ENCODE results near the gene ERCC1. TPM values are rescaled to one million over a fixed set of nuclear protein-coding genes. Genes with fewer than 3 reads are reported as not detected.

Gene ERCC1
- total RNA-seq, 6 donors from 2014 or later: 53.7 to 102 (median 76.2) TPM

DNA sequence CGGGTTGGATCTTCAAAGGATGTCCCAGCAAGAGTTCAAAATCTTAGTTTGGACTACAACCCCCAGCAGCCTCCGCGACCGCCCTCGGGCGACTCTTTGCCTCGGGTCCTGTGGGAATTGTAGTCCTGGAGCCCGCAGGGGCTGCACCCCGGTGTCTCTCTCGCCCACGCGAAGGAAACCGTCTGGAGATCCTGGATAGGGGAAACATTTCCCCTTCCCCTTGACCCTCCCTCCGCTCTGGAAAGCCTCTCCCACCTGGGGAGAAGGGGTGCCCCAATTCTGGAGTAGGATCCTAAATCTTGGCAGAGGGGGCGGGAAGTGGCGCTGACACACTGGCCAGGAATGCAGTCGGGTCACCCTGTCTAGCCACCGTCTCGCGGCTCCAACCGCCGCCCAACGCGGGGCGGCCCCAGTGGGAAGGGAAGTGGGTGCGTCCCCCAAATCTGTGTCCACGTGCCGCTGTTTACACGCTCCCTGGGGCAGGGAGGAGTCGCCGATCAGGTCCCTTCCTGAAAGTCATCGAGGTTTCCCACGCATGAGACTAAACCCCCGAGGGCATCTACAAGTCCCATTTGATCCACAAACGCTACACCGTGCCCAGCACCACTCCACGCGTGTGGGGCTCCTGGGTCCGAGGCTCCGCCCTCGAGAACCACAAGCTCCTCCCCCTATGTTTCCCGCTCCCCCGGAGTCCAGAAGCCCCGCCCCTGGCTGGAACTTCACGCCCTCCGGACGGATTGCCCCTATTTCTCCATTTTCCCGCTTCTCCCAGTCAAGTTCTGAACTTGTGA lies 18.1 kb downstream of the ERCC1 start:
- DNase-seq (peak; percentile 90 to 94), ATAC-seq (ENCODE audit: low FRiP score in 2 of 2) (peak; percentile 87 to 94)
- Histone ChIP-seq H3K4me3 (peak overlapping the region; percentile 59 to 88 (median 74)), H3K27me3 (peaks cover 0 to 4% (median 0%) of the 10 kb centered on the region in 4 donors), H3K36me3 (peaks cover 0 to 4% (median 0%) of the 10 kb centered on the region in 4 donors), H3K9me3 (no peaks in the 10 kb centered on the region), H3K27ac (peak overlapping the region; percentile 77 to 92 (median 90)), H3K4me1 (peaks cover 37 to 52% (median 41%) of the 10 kb centered on the region in 4 donors)
- 1% methylated on average over 31 of the region's 48 CpGs; no CpG with 5 or more reads in 1 of the 2 donors for WGBS, 2 donors
- TF ChIP-seq POLR2AphosphoS5 (IDR thresholded peaks at IDR 0.05) (peak; percentile 36 to 80), POLR2A (IDR thresholded peaks at IDR 0.05) (peak in 1 of 4 donors; percentile 21), EP300 (IDR thresholded peaks at IDR 0.05) (peak in 1 of 4 donors; percentile 23)
- TF ChIP-seq, protein P1, sequence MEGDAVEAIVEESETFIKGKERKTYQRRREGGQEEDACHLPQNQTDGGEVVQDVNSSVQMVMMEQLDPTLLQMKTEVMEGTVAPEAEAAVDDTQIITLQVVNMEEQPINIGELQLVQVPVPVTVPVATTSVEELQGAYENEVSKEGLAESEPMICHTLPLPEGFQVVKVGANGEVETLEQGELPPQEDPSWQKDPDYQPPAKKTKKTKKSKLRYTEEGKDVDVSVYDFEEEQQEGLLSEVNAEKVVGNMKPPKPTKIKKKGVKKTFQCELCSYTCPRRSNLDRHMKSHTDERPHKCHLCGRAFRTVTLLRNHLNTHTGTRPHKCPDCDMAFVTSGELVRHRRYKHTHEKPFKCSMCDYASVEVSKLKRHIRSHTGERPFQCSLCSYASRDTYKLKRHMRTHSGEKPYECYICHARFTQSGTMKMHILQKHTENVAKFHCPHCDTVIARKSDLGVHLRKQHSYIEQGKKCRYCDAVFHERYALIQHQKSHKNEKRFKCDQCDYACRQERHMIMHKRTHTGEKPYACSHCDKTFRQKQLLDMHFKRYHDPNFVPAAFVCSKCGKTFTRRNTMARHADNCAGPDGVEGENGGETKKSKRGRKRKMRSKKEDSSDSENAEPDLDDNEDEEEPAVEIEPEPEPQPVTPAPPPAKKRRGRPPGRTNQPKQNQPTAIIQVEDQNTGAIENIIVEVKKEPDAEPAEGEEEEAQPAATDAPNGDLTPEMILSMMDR (IDR thresholded peaks at IDR 0.05): no peak

DNA sequence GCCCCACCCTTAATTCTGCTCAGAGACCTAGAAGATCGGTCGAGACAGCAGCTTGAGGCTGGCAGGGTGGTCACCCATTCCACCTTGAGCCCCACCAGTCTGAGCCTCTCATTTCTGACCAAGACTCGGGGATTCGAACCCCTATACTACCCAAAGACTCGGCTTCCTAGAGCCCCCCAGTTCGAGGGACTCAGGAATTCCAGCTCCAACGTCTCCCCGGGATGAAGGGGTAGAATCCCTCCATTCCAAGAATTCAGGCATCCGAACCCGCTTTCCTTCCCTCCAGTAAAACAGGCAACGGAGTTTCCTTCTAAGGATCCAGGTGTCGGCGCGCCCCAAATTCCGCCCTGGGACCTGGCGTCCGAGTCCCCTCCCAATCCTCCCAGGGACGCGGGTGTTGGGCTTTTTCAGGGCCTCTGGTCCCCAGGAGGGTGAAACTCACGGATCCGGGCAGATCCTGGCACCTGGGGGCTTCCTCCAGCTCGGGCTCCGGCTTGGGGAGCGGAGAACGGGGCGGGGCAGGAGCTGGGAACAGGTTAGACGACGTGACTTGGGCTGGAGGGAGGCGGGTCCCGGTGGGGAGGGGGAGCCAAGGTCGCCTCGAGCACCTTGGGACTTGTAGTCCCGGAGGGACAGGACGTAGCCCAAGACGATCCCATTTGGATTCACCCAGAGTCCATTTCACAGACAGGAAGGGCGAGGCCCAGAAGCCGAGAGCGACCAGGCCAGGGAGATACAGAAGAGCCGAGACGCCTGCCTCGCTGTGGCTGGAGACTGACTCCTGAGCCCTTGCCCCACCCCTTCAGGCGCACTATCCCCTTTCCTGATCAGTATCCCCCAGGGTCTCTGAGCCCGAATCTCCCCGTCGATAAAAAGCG lies 18.9 kb downstream of the ERCC1 start, which contains the start of gene PPP1R13L:
Gene PPP1R13L, minus strand, starts transcription at position 513 of the 878 bp plus-strand sequence. CDS start 6,751 bp downstream, outside the sequence.
- 2 to 4% methylated on average over 33 to 43 of the region's 46 CpGs for WGBS, 2 donors
- Histone ChIP-seq H3K36me3 (peaks cover 0 to 4% (median 2%) of the 10 kb centered on the region in 4 donors), H3K27me3 (peaks cover 0 to 4% (median 0%) of the 10 kb centered on the region in 4 donors), H3K27ac (peak within 1 kb of the TSS; percentile 77 to 92 (median 90)), H3K9me3 (no peaks in the 10 kb centered on the region), H3K4me1 (peaks cover 37 to 52% (median 41%) of the 10 kb centered on the region in 4 donors), H3K4me3 (peak within 1 kb of the TSS; percentile 59 to 88 (median 74))
- no peak for TF ChIP-seq EP300 (IDR thresholded peaks at IDR 0.05)
- TF ChIP-seq POLR2AphosphoS5 (IDR thresholded peaks at IDR 0.05): peak; percentile 13 to 70
- TF ChIP-seq, protein P1 (IDR thresholded peaks at IDR 0.05): no peak
- peak in 2 of 4 donors; percentile 50 to 63 for TF ChIP-seq POLR2A (IDR thresholded peaks at IDR 0.05)
- DNase-seq: peak; percentile 92 to 94
- ATAC-seq (ENCODE audit: low FRiP score in 2 of 2): peak; percentile 56 to 92

DNA sequence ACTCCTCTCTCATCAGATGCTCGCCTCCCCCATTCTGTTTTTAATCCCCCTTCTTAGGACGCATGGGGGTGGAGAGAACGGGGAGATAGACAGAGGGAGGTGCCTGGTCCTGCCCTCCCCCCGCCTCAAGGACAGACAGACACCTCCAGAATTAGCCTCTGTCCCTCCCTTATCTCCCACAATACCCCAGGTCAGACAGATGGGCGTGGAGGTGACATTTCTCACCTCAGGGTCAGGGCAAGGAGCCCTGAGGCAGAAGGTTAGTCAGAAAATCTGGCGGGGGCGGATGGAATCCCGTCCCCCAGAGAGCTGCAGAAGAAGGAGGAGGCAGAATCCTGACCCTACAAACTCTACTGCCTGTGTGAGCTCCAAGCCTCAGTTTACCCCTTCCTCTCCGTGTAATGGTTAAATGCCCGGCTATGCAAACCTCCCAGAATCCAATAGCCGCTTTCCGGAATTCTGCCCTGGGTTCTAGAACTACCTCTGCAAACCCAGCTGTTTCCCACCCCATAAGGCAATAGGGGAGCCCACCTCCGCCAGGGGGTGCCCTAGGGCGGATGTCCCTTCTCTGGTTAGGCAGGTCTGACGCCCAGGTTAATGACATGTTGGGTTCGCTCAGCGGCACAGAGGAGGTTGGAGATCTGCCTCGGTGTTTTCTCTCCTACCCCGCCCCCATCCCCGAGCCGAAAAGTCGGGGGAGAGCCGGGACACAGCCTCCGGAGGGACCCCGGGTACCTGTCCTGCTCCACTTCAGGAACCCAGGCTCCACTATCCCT lies 19.7 kb downstream of the ERCC1 start:
- no peak for ATAC-seq (ENCODE audit: low FRiP score in 2 of 2)
- TF ChIP-seq POLR2AphosphoS5 (IDR thresholded peaks at IDR 0.05) (peak in 1 of 2 donors; percentile 10), POLR2A (IDR thresholded peaks at IDR 0.05) (no peak), EP300 (IDR thresholded peaks at IDR 0.05) (no peak)
- TF ChIP-seq, protein P1 (IDR thresholded peaks at IDR 0.05): peak in 5 of 6 experiments; percentile 24 to 53 (median 38)
- WGBS, 2 donors: 29 to 33% methylated on average over 17 to 19 of the region's 25 CpGs
- Histone ChIP-seq H3K36me3 (peaks cover 0 to 9% (median 2%) of the 10 kb centered on the region in 4 donors), H3K4me1 (peaks cover 38 to 53% (median 43%) of the 10 kb centered on the region in 4 donors), H3K27me3 (peaks cover 0 to 4% (median 0%) of the 10 kb centered on the region in 4 donors), H3K27ac (peak overlapping the region; percentile 77 to 92 (median 90)), H3K9me3 (no peaks in the 10 kb centered on the region), H3K4me3 (peak overlapping the region; percentile 59 to 88 (median 74))
- peak in 1 of 2 donors; percentile 71 for DNase-seq

DNA sequence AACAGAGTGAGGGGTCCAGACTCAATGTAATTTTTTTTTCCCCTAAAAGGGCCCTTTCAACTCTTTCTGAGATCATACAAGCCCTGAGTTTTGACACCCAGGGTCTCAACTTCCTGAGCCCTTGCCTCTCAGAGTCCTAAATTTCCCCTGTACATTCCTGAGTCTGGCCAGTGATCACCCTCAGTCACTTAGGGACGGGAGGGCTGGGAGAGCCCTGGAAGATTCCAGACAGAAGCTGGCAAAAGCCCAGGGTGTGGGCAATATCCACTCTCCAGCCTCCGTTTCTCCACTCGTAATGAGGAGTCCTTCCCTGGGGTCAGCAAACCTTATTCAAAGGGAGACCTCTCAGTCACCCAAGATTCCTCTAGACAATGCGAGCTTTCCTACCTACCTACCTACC lies 20.4 kb downstream of the ERCC1 start:
- peaks cover 0 to 4% (median 0%) of the 10 kb centered on the region in 4 donors for H3K27me3 ChIP-seq

More for the DNA sequence above, 20.4 kb downstream of the ERCC1 start:
- DNase-seq (no peak), ATAC-seq (ENCODE audit: low FRiP score in 2 of 2) (no peak)
- peaks cover 45 to 58% (median 49%) of the 10 kb centered on the region in 4 donors for H3K4me1 ChIP-seq
- peaks cover 0 to 9% (median 0%) of the 10 kb centered on the region in 4 donors for H3K36me3 ChIP-seq
- H3K27ac ChIP-seq: peak overlapping the region in 3 of 4 donors; percentile 45 to 92 (median 91)
- TF ChIP-seq, protein P1 (IDR thresholded peaks at IDR 0.05): no peak
- TF ChIP-seq EP300 (IDR thresholded peaks at IDR 0.05) (no peak), POLR2A (IDR thresholded peaks at IDR 0.05) (no peak), POLR2AphosphoS5 (IDR thresholded peaks at IDR 0.05) (no peak)
- 64 to 72% methylated on average over 4 of the region's 4 CpGs for WGBS, 2 donors
- H3K9me3 ChIP-seq: no peaks in the 10 kb centered on the region
- H3K4me3 ChIP-seq: peak overlapping the region in 1 of 4 donors; percentile 88
